ENCODE results near the gene MPST.
"Not testable (repeated sequence)": the region's sequence is repeated elsewhere in the genome, so short reads cannot be mapped to it uniquely, and the experiment has no call there.

Gene MPST

GRCh38 chr22:37059876-37060449 lies 40.4 kb downstream of the MPST start:
- DNase-seq (ENCODE audit: low spot score) = no peak

- no peak for DNase-seq (ENCODE audit: low spot score)
These were observed 41.5 kb downstream of the MPST start for GRCh38 chr22:37060801-37061610.

GRCh38 chr22:37061611-37062375 lies 42.3 kb downstream of the MPST start:
- DNase-seq (ENCODE audit: low spot score) = no peak

- DNase-seq (ENCODE audit: low spot score) = no peak
These were observed 42.8 kb downstream of the MPST start for GRCh38 chr22:37062376-37062675.

- DNase-seq (ENCODE audit: low spot score) = no peak
These were observed 43.3 kb downstream of the MPST start for GRCh38 chr22:37062702-37063381.

- no peak for DNase-seq (ENCODE audit: low spot score)
These were observed 44.2 kb downstream of the MPST start for GRCh38 chr22:37063431-37064420.

- no peak for DNase-seq (ENCODE audit: low spot score)
These were observed 45.0 kb downstream of the MPST start for GRCh38 chr22:37064553-37064952.

GRCh38 chr22:37065180-37065579 lies 45.6 kb downstream of the MPST start:
- DNase-seq (ENCODE audit: low spot score) = no peak

GRCh38 chr22:37065961-37066360 lies 46.4 kb downstream of the MPST start:
- DNase-seq (ENCODE audit: low spot score) = no peak

- DNase-seq (ENCODE audit: low spot score) = no peak
These were observed 47.9 kb downstream of the MPST start for GRCh38 chr22:37067428-37067827.

GRCh38 chr22:37068859-37069258 lies 49.3 kb downstream of the MPST start:
- no peak for DNase-seq (ENCODE audit: low spot score)

GRCh38 chr22:37069319-37069718 lies 49.8 kb downstream of the MPST start:
- DNase-seq (ENCODE audit: low spot score) = no peak

- no peak for DNase-seq (ENCODE audit: low spot score)
These were observed 50.2 kb downstream of the MPST start for GRCh38 chr22:37069719-37070118.

- no peak for DNase-seq (ENCODE audit: low spot score)
These were observed 50.8 kb downstream of the MPST start for GRCh38 chr22:37070334-37070733.

GRCh38 chr22:37070744-37071143 lies 51.2 kb downstream of the MPST start:
- no peak for DNase-seq (ENCODE audit: low spot score)

GRCh38 chr22:37071850-37072592 lies 52.5 kb downstream of the MPST start:
- DNase-seq (ENCODE audit: low spot score) = not testable (repeated sequence)

- DNase-seq (ENCODE audit: low spot score) = no peak
These were observed 53.1 kb downstream of the MPST start for GRCh38 chr22:37072673-37073072.

- DNase-seq (ENCODE audit: low spot score) = no peak
These were observed 55.0 kb downstream of the MPST start for GRCh38 chr22:37074537-37074936.

GRCh38 chr22:37075046-37075445 lies 55.5 kb downstream of the MPST start:
- DNase-seq (ENCODE audit: low spot score) = no peak

GRCh38 chr22:37075822-37076433 lies 56.4 kb downstream of the MPST start:
- no peak for DNase-seq (ENCODE audit: low spot score)

Data from SK-N-DZ (cell line).